IPS-NIHi7 (cell line): ENCODE measurements around the gene ERCC1.

ENCODE experiments used
- DNase-seq: peaks from one replicate; pipeline ENCODE4 v3.0.0; 2012; ENCODE audit warnings: mixed read lengths; ENCODE audit errors: extremely low spot score

ERCC1 gene

GRCh38 chr19:45364696-45365095, 59.0 kb downstream of the ERCC1 start:
- no peak for DNase-seq

- DNase-seq = no peak
These were observed 59.8 kb downstream of the ERCC1 start for GRCh38 chr19:45363861-45364459.

- no peak for DNase-seq
These were observed 61.4 kb downstream of the ERCC1 start for GRCh38 chr19:45362291-45362690.

GRCh38 chr19:45361608-45362007, 62.1 kb downstream of the ERCC1 start:
- no peak for DNase-seq

- no peak for DNase-seq
These were observed 65.4 kb downstream of the ERCC1 start for GRCh38 chr19:45358213-45358792.

- DNase-seq = no peak
These were observed 66.3 kb downstream of the ERCC1 start for GRCh38 chr19:45357445-45357783.
